Activated T-cell treated with anti-CD3 and anti-CD28 coated beads for 1 hour (primary cell): ENCODE results near the gene MAP3K3.

ENCODE experiments used
- DNase-seq: peaks from one replicate; pipeline ENCODE4 v3.0.0-alpha.2; 2020; ENCODE audit warnings: low read depth

The MAP3K3 gene

DNA sequence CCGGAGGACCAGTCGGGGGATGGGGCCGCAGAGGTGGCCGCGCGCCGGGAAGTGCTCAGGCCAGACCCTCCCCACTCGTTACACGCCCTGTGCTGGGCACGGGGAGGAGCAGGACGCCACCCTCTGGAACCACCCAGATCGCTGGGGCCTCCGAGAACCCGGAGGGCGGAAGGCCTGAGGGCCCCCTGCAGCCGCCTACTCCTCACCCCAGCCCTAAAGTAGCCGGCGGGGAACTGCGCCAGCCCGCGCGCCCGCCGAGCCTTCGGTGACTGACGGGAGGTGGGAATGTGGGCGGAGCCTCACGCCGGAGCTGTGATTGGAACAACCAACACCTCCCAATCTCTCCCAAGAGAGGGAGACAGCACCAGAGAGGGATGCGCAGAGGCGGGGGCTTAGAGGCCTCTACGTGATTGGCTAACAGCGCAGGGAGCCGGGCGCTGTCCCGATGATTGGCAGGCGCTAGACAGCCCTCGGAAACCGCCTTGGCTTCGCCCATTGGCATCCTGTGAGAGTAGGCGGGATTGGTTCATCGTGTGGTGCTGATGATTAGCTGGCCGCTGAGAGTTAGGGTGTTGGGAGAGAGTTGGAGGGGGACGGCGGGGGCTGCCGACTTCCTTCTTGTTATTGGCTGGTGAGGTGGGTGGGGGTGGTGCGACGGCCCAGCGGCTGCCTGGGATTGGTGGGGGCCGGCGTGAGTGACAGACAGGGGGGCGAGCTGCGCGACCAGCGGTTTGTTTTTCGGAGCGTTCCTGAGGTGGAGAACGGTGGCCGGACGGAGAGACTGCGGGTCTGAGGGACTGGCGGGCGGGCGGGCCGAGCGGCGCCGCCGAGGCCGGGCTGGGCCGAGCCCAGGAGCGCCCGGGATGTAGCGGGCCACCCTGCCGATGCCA is at the start of gene MAP3K3:
TSS of gene MAP3K3 (plus strand) at position 734 of the 890 bp plus-strand sequence. CDS start 343 bp downstream, outside the sequence.
- DNase-seq = peak; percentile 90

DNA sequence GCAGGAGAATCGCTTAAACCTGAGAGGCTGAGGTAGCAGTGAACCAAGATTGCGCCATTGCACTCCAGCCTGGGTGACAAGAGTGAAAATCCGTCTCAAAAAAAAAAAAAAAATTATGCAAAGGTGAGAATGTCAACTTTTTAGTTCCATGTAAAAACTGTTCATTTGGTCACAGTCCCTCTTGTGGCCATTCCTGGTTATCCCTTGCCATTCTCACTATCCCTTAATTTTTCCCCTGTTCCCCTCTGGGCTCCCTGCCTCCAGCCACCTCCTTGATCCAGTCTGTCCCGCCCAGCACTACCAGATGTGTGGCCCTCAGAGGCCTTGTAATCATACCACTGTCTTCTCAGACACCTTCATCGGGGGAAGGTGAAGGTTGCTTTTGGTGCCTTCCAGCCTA is 48.6 kb upstream of the MAP3K3 start:
- no peak for DNase-seq

- no peak for DNase-seq
These were observed 44.0 kb upstream of the MAP3K3 start for GRCh38 chr17:63578027-63578768.

DNA sequence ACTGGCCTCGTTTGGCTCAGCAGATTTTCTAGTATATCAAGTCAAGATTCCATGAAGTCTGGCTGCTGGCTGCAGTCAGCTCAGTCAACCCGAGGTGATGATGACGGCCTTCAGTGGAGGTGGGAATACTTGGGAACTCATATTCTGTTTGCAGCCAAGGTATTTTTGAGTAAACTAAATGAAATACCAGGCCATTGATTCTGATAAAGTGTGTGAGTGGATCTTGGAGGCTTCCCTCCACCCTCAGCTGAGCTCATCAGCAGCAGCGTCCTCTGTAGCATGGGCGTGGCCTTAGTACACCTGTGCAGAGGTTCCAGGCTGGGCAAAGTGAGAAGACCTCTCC is 43.5 kb upstream of the MAP3K3 start:
- no peak for DNase-seq

GRCh38 chr17:63579633-63580032 is 42.6 kb upstream of the MAP3K3 start:
- DNase-seq = no peak

DNA sequence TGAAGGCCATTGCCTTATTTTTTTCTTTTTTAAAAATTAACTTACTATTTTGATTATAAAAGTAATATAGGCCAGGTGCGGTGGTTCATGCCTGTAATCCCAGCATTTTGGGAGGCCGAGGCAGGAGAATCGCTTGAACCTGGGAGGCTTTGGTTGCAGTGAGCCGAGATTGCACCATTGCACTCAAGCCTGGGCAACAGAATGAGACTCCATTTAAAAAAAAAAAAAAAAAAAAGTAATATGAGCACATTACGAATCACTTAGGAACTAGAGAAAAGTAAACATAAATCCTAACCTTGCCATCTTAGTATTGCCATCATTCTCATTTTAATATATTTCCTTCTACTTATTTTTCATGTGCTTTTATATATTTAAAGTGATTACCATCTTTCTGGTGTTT is 34.4 kb upstream of the MAP3K3 start:
- no peak for DNase-seq

DNA sequence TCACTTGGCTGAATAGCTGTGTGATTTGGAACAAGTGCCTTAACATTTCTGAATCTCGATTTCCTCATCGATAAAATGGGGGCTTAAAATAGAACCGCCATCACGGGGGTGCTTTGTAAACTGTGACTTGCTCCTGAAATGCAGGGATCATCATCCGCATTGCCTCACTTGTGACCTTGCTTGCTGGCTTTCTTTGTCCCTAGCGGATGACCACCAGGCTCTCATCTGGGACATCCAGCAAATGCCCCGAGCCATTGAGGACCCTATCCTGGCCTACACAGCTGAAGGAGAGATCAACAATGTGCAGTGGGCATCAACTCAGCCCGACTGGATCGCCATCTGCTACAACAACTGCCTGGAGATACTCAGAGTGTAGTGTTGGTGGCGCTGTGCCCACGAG is 33.4 kb upstream of the MAP3K3 start:
- no peak for DNase-seq

DNA sequence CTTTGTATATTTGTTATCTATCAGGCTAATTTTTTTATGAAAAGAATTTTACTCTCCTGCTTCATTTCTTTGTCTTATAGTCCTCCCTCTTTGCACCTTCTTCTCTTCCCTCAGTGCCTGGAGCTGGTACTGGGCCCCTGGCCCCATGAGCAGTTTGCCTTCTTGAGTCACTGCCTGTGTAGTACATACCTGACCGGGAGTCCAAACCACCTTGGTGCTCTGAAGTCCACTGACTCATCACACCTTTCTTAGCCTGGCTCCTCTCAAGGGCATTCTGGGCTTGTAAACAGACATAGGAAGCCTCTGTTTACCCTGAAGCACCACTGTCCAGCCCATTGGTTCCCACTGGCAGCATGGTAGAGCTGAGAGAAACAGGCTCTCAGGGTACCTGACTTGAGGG is 32.6 kb upstream of the MAP3K3 start:
- no peak for DNase-seq

DNA sequence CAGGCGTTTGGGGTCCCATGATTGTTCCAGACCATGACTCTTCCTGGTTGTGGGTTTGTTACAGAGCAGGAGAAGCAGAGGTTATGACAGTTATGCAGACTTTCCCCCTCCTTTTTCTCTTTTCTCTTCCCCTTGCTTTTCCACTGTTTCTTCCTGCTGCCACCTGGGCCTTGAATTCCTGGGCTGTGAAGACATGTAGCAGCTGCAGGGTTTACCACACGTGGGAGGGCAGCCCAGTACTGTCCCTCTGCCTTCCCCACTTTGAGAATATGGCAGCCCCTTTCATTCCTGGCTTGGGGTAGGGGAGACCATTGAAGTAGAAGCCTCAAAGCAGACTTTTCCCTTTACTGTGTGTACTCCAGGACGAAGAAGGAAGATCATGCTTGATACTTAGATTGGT is 29.4 kb upstream of the MAP3K3 start:
- no peak for DNase-seq

- DNase-seq = no peak
These were observed 27.1 kb upstream of the MAP3K3 start for GRCh38 chr17:63595132-63595531.

GRCh38 chr17:63596856-63597586 is 25.2 kb upstream of the MAP3K3 start:
- DNase-seq = no peak

DNA sequence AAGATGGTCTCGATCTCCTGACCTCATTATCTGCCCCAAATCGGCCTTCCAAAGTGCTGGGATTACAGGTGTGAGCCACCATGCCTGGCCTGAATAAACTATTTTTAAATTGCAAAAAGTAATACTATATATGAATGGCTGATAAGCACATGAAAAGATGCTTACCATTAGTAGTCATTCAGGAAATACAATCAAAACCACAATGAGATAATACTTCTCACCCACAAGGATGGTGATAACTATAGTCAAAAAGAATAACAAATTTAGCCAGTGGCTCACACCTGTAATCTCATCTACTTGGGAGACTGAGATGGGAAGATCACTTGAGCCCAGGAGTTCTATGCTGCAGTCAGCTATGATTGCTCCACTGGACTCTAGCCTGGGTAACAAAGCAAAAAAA is 23.9 kb upstream of the MAP3K3 start:
- no peak for DNase-seq

DNA sequence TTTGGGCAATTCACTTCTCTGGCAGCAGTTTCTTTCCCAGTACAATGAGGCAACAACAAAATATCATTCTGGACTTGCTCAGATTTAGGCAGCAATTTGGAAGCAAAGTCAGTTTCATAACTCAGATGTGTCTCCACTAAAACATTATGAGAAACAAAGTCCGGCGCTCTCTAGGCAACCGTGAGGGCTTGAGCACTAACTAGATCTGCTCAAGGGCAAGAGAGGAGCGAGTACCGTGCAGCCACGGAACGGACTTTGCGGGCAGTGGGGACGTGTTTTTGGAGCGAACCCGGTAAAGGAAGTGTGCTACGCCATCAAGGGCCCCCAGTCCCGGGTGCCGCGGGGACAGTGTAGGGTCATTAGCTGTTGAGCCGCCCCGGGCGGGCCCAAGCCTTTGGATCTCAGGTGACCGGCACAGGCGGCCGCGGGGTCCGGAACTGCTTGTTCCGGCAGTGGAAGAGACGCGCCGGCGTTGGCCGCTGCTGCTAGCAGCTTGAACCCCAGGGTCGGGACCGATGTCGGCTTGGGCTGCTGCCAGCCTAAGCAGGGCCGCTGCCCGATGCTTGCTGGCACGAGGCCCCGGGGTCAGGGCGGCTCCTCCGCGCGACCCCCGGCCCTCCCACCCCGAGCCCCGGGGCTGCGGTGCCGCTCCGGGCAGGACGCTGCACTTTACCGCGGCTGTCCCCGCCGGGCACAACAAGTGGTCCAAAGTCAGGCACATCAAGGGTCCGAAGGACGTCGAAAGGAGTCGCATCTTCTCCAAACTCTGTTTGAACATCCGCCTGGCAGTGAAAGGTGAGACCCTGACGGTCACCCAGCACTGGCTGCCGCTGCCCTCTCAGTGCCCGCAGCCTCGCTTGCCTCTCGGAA is 21.4 kb upstream of the MAP3K3 start, which contains the start of gene TACO1:
TSS of gene TACO1 (plus strand) at position 327 of the 870 bp plus-strand sequence. CDS start at position 516, 189 bp downstream.
- peak; percentile 69 for DNase-seq

DNA sequence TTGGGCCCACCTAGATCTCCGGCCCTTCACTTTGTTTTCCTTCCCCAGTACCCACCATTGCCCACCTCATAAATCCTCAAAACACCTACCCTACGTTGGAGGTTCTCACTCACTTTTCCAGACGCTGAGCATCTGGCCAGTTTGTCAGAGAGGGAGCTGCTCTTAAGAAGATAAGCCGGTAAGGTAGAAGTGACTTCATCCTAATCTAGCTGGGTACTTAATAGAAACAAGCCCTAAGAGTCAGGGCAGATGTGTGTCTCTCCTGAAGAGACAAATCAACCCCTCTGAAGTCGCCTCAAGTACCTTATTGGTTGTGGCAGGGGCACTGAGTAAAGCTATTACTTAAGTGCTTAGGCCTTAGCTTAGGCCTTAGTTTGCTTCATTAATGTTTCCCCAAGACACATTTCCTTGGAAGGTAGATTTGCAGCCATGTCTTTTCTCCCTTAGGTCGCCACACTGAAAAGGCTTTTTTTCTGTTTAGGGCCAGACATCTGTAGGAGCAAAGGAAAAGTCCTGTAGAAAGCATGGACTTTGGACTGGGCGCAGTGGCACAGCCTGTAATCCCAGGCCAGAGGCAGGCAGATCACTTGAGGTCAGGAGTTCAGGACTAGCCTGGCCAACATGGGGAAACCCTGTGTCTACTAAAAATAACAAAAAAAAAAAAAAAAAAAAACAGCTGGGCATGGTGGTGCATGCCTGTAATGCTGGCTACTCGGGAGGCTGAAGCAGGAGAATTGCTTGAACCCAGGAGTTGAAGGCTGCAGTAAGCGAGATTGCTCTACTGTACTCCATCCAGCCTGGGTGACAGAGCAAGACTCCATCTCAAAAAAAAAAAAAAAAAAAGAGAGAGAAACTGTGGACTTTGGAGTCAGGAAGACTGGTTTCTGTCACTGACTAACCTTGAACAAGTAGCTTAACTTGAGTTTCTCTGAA is 20.5 kb upstream of the MAP3K3 start:
- DNase-seq = no peak

GRCh38 chr17:63609816-63610573 is 12.2 kb upstream of the MAP3K3 start:
- DNase-seq = no peak

DNA sequence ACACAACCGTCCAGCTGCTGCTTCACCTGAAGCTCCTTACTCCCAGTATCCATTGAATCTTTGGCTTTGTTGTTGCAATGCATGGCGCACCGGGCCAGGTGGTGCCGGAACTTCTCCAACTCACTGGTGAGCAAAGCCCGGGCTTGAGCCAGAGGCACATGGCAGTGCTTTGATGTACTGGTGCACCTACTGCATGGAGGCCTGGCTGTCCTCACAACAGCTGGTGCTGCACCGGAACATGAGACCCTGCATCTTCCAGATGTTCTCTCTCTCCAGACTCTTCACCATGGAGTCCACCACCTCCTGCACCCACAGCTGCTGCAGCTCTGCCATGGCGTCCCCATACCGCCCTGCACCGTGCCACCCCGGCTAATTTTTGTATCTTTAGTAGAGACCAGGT is 11.4 kb upstream of the MAP3K3 start:
- DNase-seq = no peak

GRCh38 chr17:63611354-63611753 is 10.9 kb upstream of the MAP3K3 start:
- no peak for DNase-seq

GRCh38 chr17:63613663-63614062 is 8.6 kb upstream of the MAP3K3 start:
- no peak for DNase-seq

DNA sequence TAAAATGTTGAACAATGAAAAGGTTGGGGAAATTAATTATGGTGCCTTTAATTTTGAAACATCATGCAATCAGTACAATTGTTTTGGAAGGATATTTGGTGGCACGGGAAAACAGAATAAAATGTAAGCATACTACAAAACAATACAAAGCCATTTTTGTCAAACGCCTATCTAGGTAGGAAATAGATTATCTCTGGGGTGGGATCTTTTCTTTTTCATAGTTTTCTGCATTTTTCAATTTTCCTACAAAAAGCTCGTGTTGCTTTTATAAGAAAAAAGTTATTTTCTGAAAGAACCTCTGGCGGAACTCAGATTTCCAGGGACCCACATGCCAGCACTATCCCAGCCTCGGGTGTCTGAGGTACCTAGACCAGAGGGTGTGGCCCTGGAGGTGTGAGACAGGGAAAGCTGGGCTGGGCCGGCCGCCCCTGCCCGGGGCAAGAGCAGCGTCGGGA is 961 bp upstream of the MAP3K3 start:
- DNase-seq = no peak
